CD14-positive monocyte (primary cell): Measurements from ENCODE around the gene TAGLN3. TPM values are rescaled to one million over a fixed set of nuclear protein-coding genes. Genes with fewer than 3 reads are reported as not detected.
A peak's percentile ranks its signal among the peaks of the same experiment; 100 is the strongest.

ENCODE experiments used
- DNase-seq, 3 donors: peaks; one replicate each; pipeline ENCODE4 v3.0.0-alpha.2; 2011 to 2022
- H2AFZ ChIP-seq: 2 replicates; pipeline ENCODE4 v1.6.0; 2012; ENCODE audit warnings: mild to moderate bottlenecking, low read depth, low read length, inconsistent platforms; ENCODE audit not compliant: insufficient read depth, poor library complexity, severe bottlenecking
- H3K27ac ChIP-seq, 2 donors: 1 replicate in 1 of 2; 2 replicates in 1 of 2; pipeline ENCODE4 v1.5.1; 2012 to 2013; ENCODE audit warnings: low read length in 2 of 2, control low read depth in 1 of 2, inconsistent platforms in 1 of 2, low read depth in 1 of 2, mild to moderate bottlenecking in 1 of 2
- H3K27me3 ChIP-seq, 2 donors: one replicate each; pipeline versions ENCODE4 v1.6.0 to v1.6.1; 2011 to 2013; ENCODE audit warnings: low read length in 2 of 2; ENCODE audit not compliant: control insufficient read depth in 2 of 2, insufficient read depth in 2 of 2
- H3K36me3 ChIP-seq, 2 donors: replicated peaks in 1 of 2; 1 replicate in 1 of 2; 2 replicates in 1 of 2; pipeline versions ENCODE4 v1.5.1 to v1.6.1; 2012 to 2013; ENCODE audit warnings: low read length in 2 of 2, control low read depth in 1 of 2, inconsistent platforms in 1 of 2, mild to moderate bottlenecking in 1 of 2; ENCODE audit not compliant: insufficient read depth in 2 of 2, control insufficient read depth in 1 of 2
- H3K4me1 ChIP-seq, 2 donors: 1 replicate in 1 of 2; 2 replicates in 1 of 2; pipeline versions ENCODE4 v1.5.1 to v1.6.1; 2012 to 2013; ENCODE audit warnings: low read length in 2 of 2, control low read depth in 1 of 2, inconsistent platforms in 1 of 2, mild to moderate bottlenecking in 1 of 2, moderate library complexity in 1 of 2; ENCODE audit not compliant: insufficient read depth in 2 of 2, control insufficient read depth in 1 of 2
- H3K4me2 ChIP-seq: replicated peaks from 2 replicates; pipeline ENCODE3; 2012; ENCODE audit warnings: low read length, moderate library complexity, mild to moderate bottlenecking; ENCODE audit not compliant: poor library complexity, severe bottlenecking; ENCODE audit errors: extremely low read depth
- H3K4me3 ChIP-seq, 3 experiments: fragments of 200-600 bp in 1 of 3; sonication (generic) in 1 of 3; replicated peaks in 1 of 3; 1 replicate in 2 of 3; 2 replicates in 1 of 3; pipeline ENCODE4 v1.5.1; 2011 to 2013; ENCODE audit warnings: low read length in 3 of 3, mild to moderate bottlenecking in 3 of 3, control low read depth in 2 of 3, low read depth in 2 of 3, inconsistent platforms in 1 of 3, moderate library complexity in 1 of 3
- H3K79me2 ChIP-seq: 2 replicates; pipeline ENCODE4 v1.6.0; 2012; ENCODE audit warnings: mild to moderate bottlenecking, control low read depth, inconsistent platforms, low read length, moderate library complexity; ENCODE audit not compliant: insufficient read depth
- H3K9ac ChIP-seq: 2 replicates; pipeline ENCODE4 v1.6.0; 2017; ENCODE audit warnings: low read length, mild to moderate bottlenecking; ENCODE audit not compliant: insufficient read depth, poor library complexity, severe bottlenecking
- H3K9me3 ChIP-seq, 2 donors: replicated peaks in 1 of 2; 1 replicate in 1 of 2; 2 replicates in 1 of 2; pipeline versions ENCODE4 v1.5.1 to v1.6.1; 2012 to 2013; ENCODE audit warnings: low read length in 2 of 2, control low read depth in 1 of 2; ENCODE audit not compliant: control insufficient read depth in 1 of 2, insufficient read depth in 1 of 2
- H4K20me1 ChIP-seq: 2 replicates; pipeline ENCODE4 v1.6.0; 2012; ENCODE audit warnings: mild to moderate bottlenecking, low read length, control low read depth, moderate library complexity; ENCODE audit not compliant: insufficient read depth
- H3K27ac Mint-ChIP-seq, 7 donors: one replicate each; pipeline ENCODE4 v1.8.0; 2020; ENCODE audit warnings: mild to moderate bottlenecking in 7 of 7, mixed read lengths in 7 of 7, moderate library complexity in 6 of 7, inconsistent platforms in 2 of 7
- H3K27me3 Mint-ChIP-seq, 3 donors: one replicate each; pipeline ENCODE4 v1.8.0; 2021 to 2022; ENCODE audit warnings: low read depth in 3 of 3, mild to moderate bottlenecking in 3 of 3, mixed read lengths in 3 of 3, moderate library complexity in 3 of 3, inconsistent platforms in 1 of 3
- H3K36me3 Mint-ChIP-seq, 2 donors: one replicate each; pipeline ENCODE4 v1.8.0; 2020; ENCODE audit warnings: mixed read lengths in 2 of 2, inconsistent platforms in 1 of 2, mild to moderate bottlenecking in 1 of 2
- H3K4me1 Mint-ChIP-seq: one replicate; pipeline ENCODE4 v1.8.0; 2020; ENCODE audit warnings: mild to moderate bottlenecking, mixed read lengths
- H3K4me3 Mint-ChIP-seq, 2 donors: one replicate each; pipeline ENCODE4 v1.8.0; 2020; ENCODE audit warnings: mild to moderate bottlenecking in 2 of 2, mixed read lengths in 2 of 2, moderate library complexity in 1 of 2
- H3K9me3 Mint-ChIP-seq, 7 donors: one replicate each; pipeline ENCODE4 v1.8.0; 2020 to 2022; ENCODE audit warnings: mixed read lengths in 7 of 7, mild to moderate bottlenecking in 6 of 7, moderate library complexity in 6 of 7, inconsistent platforms in 2 of 7
- WGBS: methylation state at CpG from one replicate; pipeline ENCODE4 v1.1.5; 2013; ENCODE audit warnings: missing lambda C conversion rate; ENCODE audit not compliant: insufficient coverage; 5-methylcytosine and 5-hydroxymethylcytosine counted together
- intact Hi-C, 2 donors: fragments of 100-400 bp; cut with micrococcal nuclease; formaldehyde crosslinking; loops; one replicate each; pipeline versions ENCODE4 v1.15.0 to v1.15.1; 2023
- polyA plus RNA-seq, 3 donors: library from polyadenylated mRNA; depleted of rRNA in 1 of 3; unstranded in 2 of 3; stranded (reverse) in 1 of 3; fragments of 300-500 nt in 2 of 3; fragments of >200 nt in 1 of 3; fragmentation: Illumina TruSeq in 2 of 3; gene quantifications; 1 replicate in 2 of 3; 2 replicates in 1 of 3; pipeline ENCODE4 v1.2.3, GENCODE V29; 2012 to 2021
- TF ChIP-seq, protein P1 (sequence below): fragments of 200-600 bp; IDR thresholded peaks from one replicate; pipeline ENCODE4 v1.8.0; 2022; ENCODE audit warnings: antibody characterized with exemption, mild to moderate bottlenecking

TAGLN3 gene
- polyA plus RNA-seq, 3 donors, result not detected

DNA sequence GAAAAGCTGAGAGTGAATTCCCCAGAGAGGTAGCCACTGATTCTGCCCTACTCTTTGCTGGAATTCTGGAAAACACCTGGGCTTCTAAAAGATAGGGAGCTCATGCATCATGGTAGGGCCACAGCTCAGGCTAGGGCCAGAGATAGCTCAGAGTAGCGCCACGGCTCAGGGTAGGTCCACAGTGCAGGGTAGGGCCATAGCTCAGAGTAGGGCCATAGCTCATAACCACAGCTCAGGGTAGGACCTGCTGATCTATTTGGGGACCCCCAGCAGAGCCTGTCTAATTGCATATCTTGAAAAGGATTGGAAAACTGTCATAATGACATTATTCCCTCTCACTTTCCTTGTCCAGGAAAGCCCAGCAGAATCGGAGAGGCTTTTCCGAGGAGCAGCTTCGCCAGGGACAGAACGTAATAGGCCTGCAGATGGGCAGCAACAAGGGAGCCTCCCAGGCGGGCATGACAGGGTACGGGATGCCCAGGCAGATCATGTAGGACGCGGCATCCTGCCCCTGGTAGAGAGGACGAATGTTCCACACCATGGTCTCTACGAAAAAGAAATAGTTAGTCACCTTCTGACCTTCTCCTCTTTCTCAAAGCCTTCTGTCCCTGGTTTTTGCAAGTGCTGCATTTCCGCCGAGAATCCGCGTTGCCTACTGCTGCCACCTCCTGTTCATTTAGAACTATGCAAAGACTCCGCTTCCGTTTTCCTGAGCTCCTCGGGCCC, 14.5 kb downstream of the TAGLN3 start:
- H3K4me3 ChIP-seq, result no peak overlapping the region
- H3K36me3 ChIP-seq, result no peaks in the 10 kb centered on the region
- no peaks in the 10 kb centered on the region for H3K9me3 ChIP-seq
- H3K27ac ChIP-seq, result no peak overlapping the region
- H3K4me2 ChIP-seq, result peak overlapping the region; percentile 14
- peaks cover 0 to 3% (median 0%) of the 10 kb centered on the region in 3 donors for H3K27me3 Mint-ChIP-seq
- H3K79me2 ChIP-seq, result no peaks in the 10 kb centered on the region
- peak; percentile 32 to 49 (median 49) for DNase-seq
- no peaks in the 10 kb centered on the region for H3K27me3 ChIP-seq
- 53% methylated on average over 14 of the region's 19 CpGs for WGBS
- no peak overlapping the region for H3K4me3 Mint-ChIP-seq
- H3K9ac ChIP-seq, result no peak overlapping the region
- H3K36me3 Mint-ChIP-seq, result no peaks in the 10 kb centered on the region
- peak overlapping the region; percentile 55 for H2AFZ ChIP-seq
- peaks cover 13% of the 10 kb centered on the region for H3K4me1 Mint-ChIP-seq
- intact Hi-C loops, result no loop called here
- peaks cover 8 to 11% of the 10 kb centered on the region in 2 donors for H3K4me1 ChIP-seq
- TF ChIP-seq, protein P1, sequence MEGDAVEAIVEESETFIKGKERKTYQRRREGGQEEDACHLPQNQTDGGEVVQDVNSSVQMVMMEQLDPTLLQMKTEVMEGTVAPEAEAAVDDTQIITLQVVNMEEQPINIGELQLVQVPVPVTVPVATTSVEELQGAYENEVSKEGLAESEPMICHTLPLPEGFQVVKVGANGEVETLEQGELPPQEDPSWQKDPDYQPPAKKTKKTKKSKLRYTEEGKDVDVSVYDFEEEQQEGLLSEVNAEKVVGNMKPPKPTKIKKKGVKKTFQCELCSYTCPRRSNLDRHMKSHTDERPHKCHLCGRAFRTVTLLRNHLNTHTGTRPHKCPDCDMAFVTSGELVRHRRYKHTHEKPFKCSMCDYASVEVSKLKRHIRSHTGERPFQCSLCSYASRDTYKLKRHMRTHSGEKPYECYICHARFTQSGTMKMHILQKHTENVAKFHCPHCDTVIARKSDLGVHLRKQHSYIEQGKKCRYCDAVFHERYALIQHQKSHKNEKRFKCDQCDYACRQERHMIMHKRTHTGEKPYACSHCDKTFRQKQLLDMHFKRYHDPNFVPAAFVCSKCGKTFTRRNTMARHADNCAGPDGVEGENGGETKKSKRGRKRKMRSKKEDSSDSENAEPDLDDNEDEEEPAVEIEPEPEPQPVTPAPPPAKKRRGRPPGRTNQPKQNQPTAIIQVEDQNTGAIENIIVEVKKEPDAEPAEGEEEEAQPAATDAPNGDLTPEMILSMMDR, result peak; percentile 72
- peaks cover 0 to 4% (median 0%) of the 10 kb centered on the region in 7 donors for H3K9me3 Mint-ChIP-seq
- no peaks in the 10 kb centered on the region for H4K20me1 ChIP-seq
- no peak overlapping the region for H3K27ac Mint-ChIP-seq

DNA sequence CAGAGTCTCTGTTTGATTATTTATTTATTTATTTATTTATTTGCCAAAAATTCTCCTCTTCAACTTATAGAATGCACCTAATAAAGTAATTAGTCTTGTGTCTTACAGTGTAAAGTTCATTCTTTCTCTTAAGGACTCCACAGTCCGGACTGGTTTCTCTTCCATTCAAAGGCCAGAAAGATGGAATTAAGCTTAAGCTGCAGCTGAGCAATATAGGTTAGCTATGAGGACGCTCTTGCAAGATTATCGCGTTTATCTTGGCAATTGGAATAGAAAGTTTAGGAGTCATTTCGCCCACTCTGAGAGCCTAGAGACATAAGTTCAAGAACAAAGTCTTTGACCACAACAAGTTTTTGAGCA, 15.0 kb downstream of the TAGLN3 start:
- H3K27me3 Mint-ChIP-seq, result peaks cover 0 to 3% (median 0%) of the 10 kb centered on the region in 3 donors
- H3K4me1 Mint-ChIP-seq, result peaks cover 13% of the 10 kb centered on the region
- intact Hi-C loops, result no loop called here

More for the DNA sequence above, 15.0 kb downstream of the TAGLN3 start:
- no peaks in the 10 kb centered on the region for H3K36me3 ChIP-seq
- WGBS, result 100% methylated on average over 1 of the region's 5 CpGs
- peaks cover 0 to 5% (median 0%) of the 10 kb centered on the region in 7 donors for H3K9me3 Mint-ChIP-seq
- H3K4me1 ChIP-seq, result peaks cover 8 to 11% of the 10 kb centered on the region in 2 donors
- no peak overlapping the region for H3K27ac Mint-ChIP-seq
- H3K9ac ChIP-seq, result no peak overlapping the region
- no peak overlapping the region for H3K27ac ChIP-seq
- H3K27me3 ChIP-seq, result no peaks in the 10 kb centered on the region
- H2AFZ ChIP-seq, result peak overlapping the region; percentile 55
- no peak for DNase-seq
- no peaks in the 10 kb centered on the region for H4K20me1 ChIP-seq
- H3K79me2 ChIP-seq, result no peaks in the 10 kb centered on the region
- no peaks in the 10 kb centered on the region for H3K36me3 Mint-ChIP-seq
- TF ChIP-seq, protein P1, result no peak
- H3K4me2 ChIP-seq, result peak overlapping the region; percentile 14
- H3K9me3 ChIP-seq, result no peaks in the 10 kb centered on the region
- H3K4me3 ChIP-seq, result no peak overlapping the region
- H3K4me3 Mint-ChIP-seq, result peak overlapping the region in 1 of 2 donors; percentile 28
